ENCODE results near the gene IL22.
"Not testable (repeated sequence)": the region's sequence is repeated elsewhere in the genome, so short reads cannot be mapped to it uniquely, and the experiment has no call there.

The IL22 gene

DNA sequence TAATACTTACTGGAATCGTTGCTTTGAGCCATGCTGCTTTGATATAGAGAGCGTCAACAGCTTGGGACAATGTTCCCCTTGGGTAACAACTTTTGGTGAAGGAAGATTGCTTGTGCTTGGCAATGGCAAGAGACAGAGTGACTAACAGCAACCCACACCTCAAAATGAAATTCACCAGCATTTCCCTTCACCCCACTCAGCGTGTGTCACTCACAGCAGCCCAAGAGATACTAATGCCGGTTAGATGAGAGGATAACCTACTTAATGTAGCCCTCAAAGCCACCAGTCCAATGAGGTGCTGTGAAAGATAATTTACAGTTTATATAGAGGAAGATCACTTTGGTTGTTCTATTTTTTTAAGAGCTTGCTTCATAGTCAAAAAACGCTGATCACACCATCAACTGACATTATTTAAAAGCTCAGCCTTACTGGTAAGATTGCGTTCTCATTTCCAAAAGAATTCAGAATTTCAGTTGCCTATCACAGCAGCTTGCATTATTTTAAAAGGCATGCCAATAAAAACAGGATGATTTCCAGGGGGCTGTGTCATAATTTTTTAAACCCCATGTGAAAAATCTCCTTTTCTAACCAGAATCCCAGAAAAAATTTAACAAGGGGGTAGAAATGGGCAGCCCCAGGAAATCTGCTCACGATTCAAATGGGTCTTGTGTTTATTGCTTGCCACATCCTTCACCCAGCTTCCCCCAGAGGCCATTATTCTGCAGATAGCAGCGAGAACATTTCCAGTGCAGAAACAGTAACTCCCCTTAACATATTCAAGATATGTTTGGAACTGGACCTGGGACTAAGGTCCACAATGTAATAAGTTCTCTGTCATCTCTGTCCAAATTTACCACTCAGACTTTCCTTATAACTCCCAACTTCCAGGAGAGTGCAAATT, 27.6 kb downstream of the IL22 start, which contains the start of gene IL26:
Gene IL26 (minus strand): TSS at position 235 of the 901 bp plus-strand sequence. CDS start 54 bp downstream, at position 181.
- no peak for DNase-seq

DNA sequence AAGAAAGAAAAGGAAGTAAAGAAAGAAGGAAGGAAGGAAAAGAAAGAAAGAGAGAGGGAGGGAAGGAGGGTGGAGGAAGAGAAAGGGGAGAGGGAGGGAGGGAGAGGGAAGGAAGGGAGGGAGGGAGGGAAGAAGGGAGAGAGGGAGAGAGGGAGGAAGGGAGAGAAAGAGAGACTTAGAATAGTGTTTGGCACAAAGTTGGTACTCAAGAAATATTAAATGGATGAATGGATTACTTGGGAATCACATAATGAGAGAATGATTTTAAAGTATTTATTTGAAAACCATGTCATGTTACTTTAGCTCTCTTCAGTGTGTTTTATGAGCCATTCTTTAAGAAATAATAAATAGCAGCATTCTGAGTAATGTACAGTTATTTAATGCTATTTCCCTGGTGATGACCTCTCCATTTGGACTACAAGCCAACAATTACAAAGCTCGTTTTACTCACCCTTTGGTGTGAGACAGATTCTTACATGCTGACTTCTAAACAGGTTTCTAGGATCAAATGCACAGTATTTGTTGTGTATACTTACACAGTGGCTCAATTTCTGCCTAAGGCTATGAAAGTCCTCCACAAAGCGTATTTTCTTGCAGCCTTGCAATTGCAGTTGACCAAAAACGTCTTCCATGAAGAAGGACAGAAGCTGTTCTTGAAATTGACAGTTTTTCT, 28.7 kb downstream of the IL22 start:
- no peak for DNase-seq

DNA sequence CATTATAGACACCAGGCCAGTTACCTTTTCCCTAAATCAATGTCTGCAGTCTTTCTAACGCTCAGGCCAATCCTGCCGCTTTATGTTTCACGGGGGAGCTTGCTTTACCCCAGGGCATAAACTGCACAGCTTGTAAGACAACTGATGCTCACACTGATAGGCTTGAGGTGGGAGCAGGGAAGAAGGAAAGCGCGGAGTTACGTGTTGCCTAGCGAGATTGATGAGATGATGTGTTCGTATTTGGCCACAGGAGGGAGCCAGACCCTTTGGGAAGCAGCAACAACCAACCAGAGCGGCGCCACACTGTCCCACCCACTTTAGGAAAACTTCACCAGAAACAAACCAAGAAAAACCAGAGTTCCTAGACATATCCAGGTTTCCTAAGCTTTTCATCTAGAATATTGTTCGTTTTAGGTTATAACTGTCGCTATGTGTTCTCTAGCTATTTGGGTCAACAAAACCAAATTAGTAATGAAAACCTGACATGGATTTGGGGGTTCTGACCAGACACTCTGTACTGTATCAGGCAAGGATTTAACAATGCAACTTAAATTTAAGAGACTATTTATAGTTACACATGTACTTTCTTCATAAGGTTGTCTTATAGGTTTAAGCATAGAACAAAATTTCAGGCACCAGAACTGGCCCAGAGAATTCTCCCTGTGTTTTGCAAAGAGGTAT, 30.2 kb downstream of the IL22 start:
- peak; percentile 9 to 82 for DNase-seq

DNA sequence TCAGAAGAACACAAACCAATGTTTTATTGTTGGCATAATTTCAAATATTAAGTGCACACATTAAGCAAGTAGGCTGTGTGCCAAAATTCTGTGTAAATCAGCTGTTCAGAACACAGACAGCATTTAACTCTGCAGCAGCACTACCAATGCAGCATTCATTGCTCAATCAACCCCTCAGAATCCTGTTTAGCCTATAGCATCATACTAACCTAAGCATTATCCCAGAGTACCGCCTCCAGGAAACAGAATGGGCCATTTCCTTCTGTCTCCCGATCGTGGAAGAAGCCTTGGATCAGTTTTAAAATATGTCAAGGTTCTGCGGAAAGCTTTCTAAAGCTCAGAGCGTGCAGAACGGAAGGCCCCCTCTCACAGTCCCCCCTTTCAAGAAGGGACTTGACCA, 31.1 kb downstream of the IL22 start:
- no peak for DNase-seq

DNA sequence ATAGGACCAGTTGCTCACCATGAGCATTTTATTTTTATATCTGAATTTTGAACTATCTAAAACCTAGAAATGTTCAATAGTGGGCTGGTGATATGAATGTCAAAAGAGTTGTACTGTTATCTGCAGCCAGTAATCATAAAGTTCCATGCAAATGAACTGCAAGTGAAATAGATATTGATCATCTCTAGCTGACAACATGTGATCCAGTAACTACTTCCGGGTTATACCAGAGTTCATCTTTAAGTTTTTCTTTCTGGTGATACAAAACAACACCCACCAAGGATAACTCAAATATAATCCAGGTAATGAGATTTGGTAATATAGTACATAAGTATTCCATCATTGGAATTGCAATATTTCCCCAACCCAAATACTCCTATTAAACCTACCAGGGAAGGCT, 31.9 kb downstream of the IL22 start:
- DNase-seq, result no peak

DNA sequence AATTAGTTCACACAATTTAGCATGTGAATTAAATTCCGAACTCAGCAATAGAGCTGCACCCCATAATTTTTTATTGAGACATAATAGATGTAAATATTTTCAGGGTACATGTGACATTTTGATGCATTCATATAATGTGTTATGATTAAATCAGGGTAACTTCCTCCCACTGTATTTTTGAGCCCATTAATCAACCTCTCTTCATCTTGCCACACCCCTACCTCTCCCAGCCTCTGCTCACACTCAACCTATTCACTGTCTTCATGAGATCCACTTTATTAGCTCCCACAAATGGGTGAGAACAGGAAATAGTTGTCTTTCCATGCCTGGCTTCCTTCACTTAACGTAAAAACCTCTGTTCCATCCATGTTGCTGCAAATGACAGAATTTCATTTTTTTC, 42.5 kb downstream of the IL22 start:
- no peak for DNase-seq

DNA sequence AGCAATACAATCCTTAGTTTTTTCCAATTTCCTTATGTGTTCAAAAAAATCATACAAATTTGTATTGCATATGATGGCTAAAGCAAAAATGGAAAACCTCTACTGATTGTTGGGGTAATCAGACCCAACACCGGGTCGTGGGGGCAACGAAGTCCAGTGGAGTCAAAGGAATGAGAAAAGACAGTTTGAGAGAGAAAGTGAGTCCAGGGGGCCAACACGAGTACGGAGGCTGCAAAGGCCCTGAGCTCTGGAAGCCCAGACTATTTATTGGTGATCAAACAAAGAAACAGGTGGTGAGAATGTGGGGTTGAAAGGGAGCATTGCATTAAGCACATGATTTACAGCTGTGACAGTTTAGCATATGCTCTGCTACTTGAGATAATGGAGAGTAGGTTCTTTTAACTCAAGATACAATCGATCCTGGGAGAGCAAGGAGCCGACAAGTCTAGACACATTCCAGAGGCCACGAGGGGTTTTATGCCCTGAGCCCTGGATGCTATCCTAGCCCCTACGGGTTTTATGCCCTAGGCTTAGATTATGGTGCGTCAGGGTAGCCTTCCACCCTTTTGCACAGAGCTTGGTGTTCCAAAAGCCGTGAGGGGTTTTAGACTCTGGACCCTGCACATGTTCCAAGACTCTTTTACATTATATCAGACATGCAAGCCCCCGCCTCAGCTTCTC, 44.2 kb downstream of the IL22 start:
- not testable (repeated sequence) for DNase-seq

DNA sequence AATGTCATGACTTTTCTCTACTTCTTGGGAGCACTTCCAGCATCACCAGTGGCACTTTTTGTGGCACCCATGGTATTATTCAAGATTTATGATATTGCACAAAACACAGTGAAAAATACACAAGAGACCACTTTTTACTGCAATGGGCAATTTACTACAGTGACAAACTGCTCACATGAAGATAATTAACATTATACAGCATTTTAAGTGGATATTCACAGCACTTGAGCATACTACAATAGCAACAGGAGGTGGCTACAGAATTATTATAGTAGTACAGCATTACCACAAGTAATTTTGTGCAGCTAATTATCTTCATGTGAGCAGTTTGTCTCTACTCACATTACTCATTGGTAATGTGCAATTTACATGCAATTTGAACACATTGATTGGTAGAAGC, 46.1 kb downstream of the IL22 start:
- no peak for DNase-seq

DNA sequence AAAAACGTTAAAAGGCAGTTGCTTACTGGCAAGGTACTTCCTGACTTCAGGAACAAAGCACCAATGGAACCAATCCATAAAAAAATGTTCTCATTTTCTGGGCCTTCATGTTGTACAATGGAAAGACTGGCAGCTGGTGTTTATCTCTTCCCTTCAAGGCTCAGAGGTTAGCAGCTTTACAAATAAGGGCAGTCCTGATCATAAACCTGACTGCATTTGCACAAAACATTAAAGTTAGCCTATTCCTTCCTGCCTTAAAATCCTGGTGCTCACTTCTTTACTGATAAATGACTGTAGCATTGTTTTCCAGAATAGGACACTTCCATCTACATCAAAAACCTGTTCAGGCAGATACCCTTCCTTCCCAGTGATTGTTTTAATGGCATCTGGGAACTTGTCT, 47.0 kb downstream of the IL22 start:
- DNase-seq, result no peak

DNA sequence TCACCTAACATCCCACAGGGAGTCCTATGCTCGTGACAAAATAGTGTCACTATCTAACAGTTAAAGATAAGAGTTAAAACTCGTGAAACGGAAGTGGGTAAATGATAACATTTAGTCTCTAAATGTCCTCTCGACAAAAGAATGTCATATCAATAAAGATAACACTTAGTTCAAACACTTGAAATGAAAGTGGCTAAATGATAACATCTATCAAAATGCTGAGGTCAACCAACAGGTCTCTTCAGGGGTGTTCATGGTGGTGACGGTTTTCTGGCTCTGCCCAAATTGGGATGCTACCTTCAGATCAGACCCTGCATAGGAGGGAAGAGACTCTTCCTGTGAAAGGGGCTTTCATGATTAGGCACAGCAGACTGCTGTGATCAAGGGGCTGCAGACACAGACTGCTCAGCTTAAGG, 49.9 kb downstream of the IL22 start:
- DNase-seq, result no peak

DNA sequence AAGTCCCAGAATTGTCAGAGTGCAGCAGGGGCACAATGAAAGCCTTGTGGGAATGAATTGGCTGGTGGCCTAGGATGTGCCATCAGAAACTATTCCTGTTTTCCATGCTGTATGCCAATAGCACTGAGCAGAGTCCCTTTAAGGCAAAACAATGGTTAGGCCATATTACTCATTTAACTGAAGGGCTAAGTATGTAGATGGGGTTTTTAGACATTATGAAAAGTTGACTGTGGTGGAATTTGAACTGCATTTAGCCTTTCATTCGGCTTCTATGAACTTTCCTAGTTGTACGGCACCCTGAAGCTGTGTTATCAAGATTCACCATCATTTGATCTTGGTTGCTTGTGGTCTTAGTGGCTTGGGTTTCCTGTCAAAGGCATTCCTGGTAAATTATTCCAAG, 52.5 kb downstream of the IL22 start:
- DNase-seq, result no peak

DNA sequence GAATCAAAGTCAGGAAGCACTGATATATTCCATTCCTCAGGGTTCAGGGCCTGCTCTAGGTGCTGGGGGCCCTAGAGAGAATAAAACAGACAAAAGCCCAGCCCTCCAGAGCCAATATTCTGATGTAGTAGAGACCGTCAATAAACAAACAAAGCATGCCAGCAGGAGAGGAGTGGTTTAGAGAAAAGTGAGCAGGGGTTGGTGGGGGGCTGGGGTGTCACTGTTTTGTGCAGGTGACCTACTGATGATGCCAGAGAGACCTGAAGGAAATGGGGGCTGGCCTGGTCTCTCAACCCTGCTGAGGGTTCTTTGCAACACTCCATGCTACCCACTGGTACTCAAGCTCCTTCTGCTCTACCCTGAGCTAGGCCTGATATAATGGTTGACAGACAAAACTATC, 54.3 kb downstream of the IL22 start:
- no peak for DNase-seq

DNA sequence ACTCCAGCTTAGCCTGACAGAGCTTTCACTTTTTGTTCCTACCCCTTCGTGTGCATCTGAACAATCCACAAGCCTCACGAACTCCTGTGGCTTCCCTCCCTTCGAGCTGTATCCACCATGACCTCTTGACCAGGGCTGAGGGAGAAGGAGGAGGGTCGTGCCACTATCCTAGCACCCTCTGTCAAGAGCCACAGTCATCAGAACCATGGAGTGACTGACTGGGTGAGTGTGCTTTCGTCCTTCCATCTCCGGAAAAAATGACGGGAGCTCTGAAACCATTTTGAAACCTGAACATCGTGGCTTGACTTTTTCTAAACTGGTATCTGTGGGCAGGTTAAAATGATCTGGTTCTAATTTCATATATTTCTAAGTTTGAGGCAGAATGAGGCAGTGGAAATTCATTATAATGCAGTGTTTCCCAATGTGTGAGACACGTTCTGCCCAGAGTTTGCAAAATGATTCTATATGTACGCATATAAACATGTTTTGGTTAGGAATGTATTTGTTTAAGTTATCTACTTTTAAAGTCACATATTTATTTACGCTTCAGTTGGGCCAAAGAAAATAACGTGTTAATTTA, 54.8 kb downstream of the IL22 start:
- DNase-seq, result no peak
